Cardiac muscle cell (in vitro differentiated cells and primary cell): ENCODE data around the gene CYS1. TPM values are rescaled to one million over a fixed set of nuclear protein-coding genes. Genes with fewer than 3 reads are reported as not detected.

Experiments used
- DNase-seq, 2 donors: peaks; one replicate each; pipeline versions ENCODE4 v3.0.0 to v3.0.0-alpha.2; 2010 to 2017; ENCODE audit warnings: low read depth in 1 of 2, low spot score in 1 of 2
- H3K27ac ChIP-seq: fragments of 200-600 bp; sonication (generic); 2 replicates; pipeline ENCODE4 v1.5.1; 2016
- H3K27me3 ChIP-seq: fragments of 200-600 bp; sonication (generic); 2 replicates; pipeline ENCODE4 v1.6.0; 2016; ENCODE audit warnings: control low read depth
- H3K36me3 ChIP-seq: fragments of 200-600 bp; sonication (generic); 2 replicates; pipeline ENCODE4 v1.5.1; 2016; ENCODE audit warnings: control low read depth
- H3K4me1 ChIP-seq: fragments of 200-600 bp; sonication (generic); 2 replicates; pipeline ENCODE4 v1.8.1; 2017; ENCODE audit warnings: low read depth, mild to moderate bottlenecking, mixed run types
- H3K4me3 ChIP-seq: fragments of 200-600 bp; sonication (generic); 2 replicates; pipeline ENCODE4 v1.5.1; 2016; ENCODE audit warnings: mild to moderate bottlenecking
- H3K9me3 ChIP-seq: fragments of 200-600 bp; sonication (generic); 2 replicates; pipeline ENCODE4 v1.5.1; 2017; ENCODE audit warnings: low read depth, mild to moderate bottlenecking, control low read depth
- CTCF ChIP-seq: IDR thresholded peaks from 2 replicates; pipeline ENCODE4 v1.5.1; 2012; ENCODE audit warnings: low read depth, mild to moderate bottlenecking, low read length
- polyA plus RNA-seq: library from polyadenylated mRNA; unstranded; fragments of >200 nt; fragmentation: Nextera tagmentation; extraction: Ambion mirVana; gene quantifications from 2 replicates; pipeline ENCODE4 v1.2.1, GENCODE V29; 2016
- total RNA-seq: library from RNA; depleted of rRNA; stranded (reverse); fragments of >200 nt; gene quantifications from 2 replicates; pipeline ENCODE4 v1.2.3, GENCODE V29; 2016

CYS1 gene, protein sequence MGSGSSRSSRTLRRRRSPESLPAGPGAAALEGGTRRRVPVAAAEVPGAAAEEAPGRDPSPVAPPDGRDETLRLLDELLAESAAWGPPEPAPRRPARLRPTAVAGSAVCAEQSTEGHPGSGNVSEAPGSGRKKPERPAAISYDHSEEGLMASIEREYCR
- total RNA-seq (0.89 and 0.92 TPM in 2 replicates), polyA plus RNA-seq (0.10 and 1.1 TPM in 2 replicates)

- no peak within 1 kb of the TSS for H3K27ac ChIP-seq
- peak within 1 kb of the TSS; percentile 40 for H3K4me3 ChIP-seq
- H3K27me3 ChIP-seq, result peaks cover 98% of the 10 kb centered on the region
- H3K4me1 ChIP-seq, result no peaks in the 10 kb centered on the region
- no peaks in the 10 kb centered on the region for H3K36me3 ChIP-seq
- no peaks in the 10 kb centered on the region for H3K9me3 ChIP-seq
- peak; percentile 15 to 52 for DNase-seq
- TF ChIP-seq CTCF, result no peak
Observed at GRCh38 chr2:10079870-10080535, at the start of gene CYS1. Gene CYS1 (minus strand): TSS chr2:10080411. CDS start chr2:10080223, 188 bp downstream.

GRCh38 chr2:10129490-10129889, 49.3 kb upstream of the CYS1 start:
- no peak overlapping the region for H3K4me3 ChIP-seq
- peaks cover 8% of the 10 kb centered on the region for H3K36me3 ChIP-seq

DNA sequence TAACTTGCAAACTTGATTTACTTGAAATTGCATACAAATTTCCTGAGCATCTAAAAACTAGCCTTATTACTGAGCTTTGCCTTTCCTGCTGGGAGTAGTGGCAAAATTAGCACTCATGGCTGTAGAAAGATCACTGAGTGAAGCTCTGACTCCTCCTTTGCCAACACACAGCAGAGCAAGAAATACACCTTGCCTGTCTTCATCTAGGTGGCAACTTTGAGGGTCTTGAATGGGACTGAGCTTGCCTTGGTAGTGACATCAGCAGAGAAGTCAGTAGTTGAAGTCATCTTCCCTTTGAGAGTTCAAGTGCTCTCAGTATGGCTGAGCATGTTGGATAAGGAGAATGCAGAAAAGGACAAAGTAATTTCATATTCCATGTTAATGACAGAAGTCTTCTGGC, 48.2 kb upstream of the CYS1 start:
- H3K9me3 ChIP-seq, result no peaks in the 10 kb centered on the region
- no peak for TF ChIP-seq CTCF
- no peak for DNase-seq
- peaks cover under 1% of the 10 kb centered on the region for H3K27me3 ChIP-seq
- H3K4me1 ChIP-seq, result no peaks in the 10 kb centered on the region
- no peak overlapping the region for H3K4me3 ChIP-seq
- no peak overlapping the region for H3K27ac ChIP-seq
- peaks cover 8% of the 10 kb centered on the region for H3K36me3 ChIP-seq

More at GRCh38 chr2:10129490-10129889, 49.3 kb upstream of the CYS1 start:
- no peak overlapping the region for H3K27ac ChIP-seq
- H3K27me3 ChIP-seq, result no peaks in the 10 kb centered on the region
- H3K4me1 ChIP-seq, result no peaks in the 10 kb centered on the region
- TF ChIP-seq CTCF, result no peak
- no peak for DNase-seq
- H3K9me3 ChIP-seq, result no peaks in the 10 kb centered on the region

DNA sequence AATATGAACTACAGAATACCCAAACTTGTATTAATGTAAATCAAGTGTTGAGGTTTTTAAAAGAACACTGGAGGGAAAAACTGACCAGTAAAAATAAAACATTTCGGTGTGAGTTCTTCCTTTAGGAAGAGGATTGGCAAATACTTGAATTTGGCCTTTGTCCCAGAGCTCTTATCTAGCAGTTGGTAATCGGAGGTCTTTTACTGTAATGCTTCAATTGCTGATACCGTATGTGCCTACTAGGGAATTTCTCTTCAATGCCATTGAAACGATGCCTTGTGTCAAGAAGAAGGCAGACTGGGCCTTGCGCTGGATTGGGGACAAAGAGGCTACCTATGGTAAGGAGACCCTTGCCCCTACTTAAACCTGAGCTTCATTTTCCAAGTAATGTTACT, 46.4 kb upstream of the CYS1 start:
- Histone ChIP-seq H3K4me1 (no peaks in the 10 kb centered on the region), H3K27me3 (peaks cover 5% of the 10 kb centered on the region), H3K9me3 (no peaks in the 10 kb centered on the region), H3K4me3 (no peak overlapping the region), H3K27ac (no peak overlapping the region), H3K36me3 (peaks cover 8% of the 10 kb centered on the region)
- no peak for TF ChIP-seq CTCF
- peak in 1 of 2 donors; percentile 91 for DNase-seq

DNA sequence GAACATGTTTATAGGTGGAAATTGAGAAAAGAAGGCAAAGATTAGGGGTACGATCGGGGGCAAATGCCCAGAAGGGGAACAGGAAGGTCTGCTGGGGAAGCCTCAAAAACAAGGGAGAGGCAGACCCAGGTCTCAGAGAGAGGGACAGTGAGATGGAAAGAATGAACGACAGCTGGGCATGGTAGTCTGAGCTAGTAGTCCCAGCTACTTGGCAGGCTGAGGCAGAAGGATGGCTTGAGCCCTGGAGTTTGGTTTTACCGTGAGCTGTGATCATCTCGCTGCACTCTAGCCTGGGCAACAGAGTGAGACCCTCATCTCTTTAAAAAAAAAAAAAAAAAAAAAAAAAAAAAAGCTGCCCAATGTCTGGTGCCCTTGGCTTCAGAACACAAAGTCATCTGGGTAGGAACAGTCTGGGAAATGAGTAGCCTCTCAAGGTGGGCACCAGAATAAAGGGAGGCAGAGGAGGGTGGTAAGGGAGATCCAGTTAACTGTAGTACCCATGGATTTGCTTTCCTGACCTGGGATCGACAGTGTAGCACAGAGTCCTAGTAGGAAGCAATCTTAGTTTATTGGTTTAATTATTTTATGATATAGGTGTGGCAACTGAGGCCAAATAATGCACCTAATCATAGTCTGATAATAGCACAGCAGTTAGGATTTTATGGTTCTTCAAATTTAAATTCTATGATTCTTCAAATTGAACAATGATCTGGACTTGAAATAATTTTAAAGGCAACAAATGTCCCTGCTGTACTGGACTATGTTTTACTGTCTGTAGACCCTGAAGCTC, 45.8 kb upstream of the CYS1 start:
- Histone ChIP-seq H3K27ac (no peak overlapping the region), H3K36me3 (peaks cover 8% of the 10 kb centered on the region), H3K27me3 (peaks cover 5% of the 10 kb centered on the region), H3K4me3 (no peak overlapping the region), H3K9me3 (no peaks in the 10 kb centered on the region), H3K4me1 (no peaks in the 10 kb centered on the region)
- no peak for TF ChIP-seq CTCF
- DNase-seq, result no peak
